ENCODE results near the gene RTP5.
"Not testable (repeated sequence)": the region's sequence is repeated elsewhere in the genome, so short reads cannot be mapped to it uniquely, and the experiment has no call there.

RTP5 gene

GRCh38 chr2:241874277-241874925, 4.9 kb downstream of the RTP5 start:
- H3K9me3 ChIP-seq (ENCODE audit: insufficient read depth, low read depth, low read length), result 0 out of 2 replicates have a peak, but pooled peaks cover 9% of the 10 kb centered on the region
- H3K4me1 ChIP-seq (ENCODE audit: insufficient read depth, low read length), result no peaks in the 10 kb centered on the region
- no peak overlapping the region for H3K9ac ChIP-seq (ENCODE audit: low read depth, low read length)
- no peak overlapping the region for H3K27ac ChIP-seq (ENCODE audit: low read depth, low read length)
- WGBS, result 93% methylated on average over 17 of the region's 17 CpGs
- H3K36me3 ChIP-seq (ENCODE audit: insufficient read depth, low read length), result no peaks in the 10 kb centered on the region
- no peaks in the 10 kb centered on the region for H3K27me3 ChIP-seq (ENCODE audit: insufficient read depth, low read length)
- H3K4me3 ChIP-seq (ENCODE audit: low read length), result no peak overlapping the region

DNA sequence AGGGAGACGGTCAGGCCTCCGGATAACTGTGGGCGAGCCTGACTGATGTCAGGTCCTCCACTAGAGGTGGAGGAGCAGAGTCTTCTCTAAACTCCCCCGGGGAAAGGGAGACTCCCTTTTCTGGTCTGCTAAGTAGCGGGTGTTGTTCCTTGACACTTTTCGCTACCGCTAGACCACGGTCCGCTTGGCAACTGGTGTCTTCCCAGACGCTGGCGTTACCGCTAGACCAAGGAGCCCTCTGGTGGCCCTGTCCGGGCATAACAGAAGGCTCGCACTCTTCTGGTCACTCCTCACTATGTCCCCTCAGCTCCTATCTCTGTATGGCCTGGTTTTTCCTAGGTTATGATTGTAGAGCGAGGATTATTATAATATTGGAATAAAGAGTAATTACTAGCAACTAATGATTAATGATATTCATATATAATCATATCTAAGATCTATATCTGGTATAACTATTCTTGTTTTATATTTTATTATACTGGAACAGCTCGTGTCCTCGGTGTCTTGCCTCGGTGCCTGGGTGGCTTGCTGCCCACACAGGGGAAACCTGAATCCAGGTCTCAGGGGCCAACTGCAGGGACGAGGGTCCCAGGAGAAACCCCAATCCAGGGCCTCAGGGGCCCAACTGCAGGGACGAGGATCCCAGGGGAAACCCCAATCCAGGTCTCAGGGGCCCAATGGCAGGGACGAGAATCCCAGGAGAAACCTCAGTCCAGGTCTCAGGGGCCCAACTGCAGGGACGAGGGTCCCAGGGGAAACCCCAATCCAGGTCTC, 6.4 kb downstream of the RTP5 start:
- H3K4me3 ChIP-seq (ENCODE audit: low read length); H3K27me3 ChIP-seq (ENCODE audit: insufficient read depth, low read length); H3K9ac ChIP-seq (ENCODE audit: low read depth, low read length); H3K36me3 ChIP-seq (ENCODE audit: insufficient read depth, low read length); H3K27ac ChIP-seq (ENCODE audit: low read depth, low read length); H3K9me3 ChIP-seq (ENCODE audit: insufficient read depth, low read depth, low read length); H3K4me1 ChIP-seq (ENCODE audit: insufficient read depth, low read length): not testable (repeated sequence)
- WGBS, result 83% methylated on average over 12 of the region's 22 CpGs

- no peaks in the 10 kb centered on the region for H3K27me3 ChIP-seq (ENCODE audit: insufficient read depth, low read length)
- no peaks in the 10 kb centered on the region for H3K36me3 ChIP-seq (ENCODE audit: insufficient read depth, low read length)
- peaks cover 5% of the 10 kb centered on the region; the same call in 1 of the 2 replicates for H3K4me1 ChIP-seq (ENCODE audit: insufficient read depth, low read length)
- 86% methylated on average over 18 of the region's 18 CpGs for WGBS
- H3K4me3 ChIP-seq (ENCODE audit: low read length), result no peak overlapping the region
- H3K27ac ChIP-seq (ENCODE audit: low read depth, low read length), result no peak overlapping the region
- 0 out of 2 replicates have a peak, but pooled peaks cover 9% of the 10 kb centered on the region for H3K9me3 ChIP-seq (ENCODE audit: insufficient read depth, low read depth, low read length)
- no peak overlapping the region for H3K9ac ChIP-seq (ENCODE audit: low read depth, low read length)
Measured at GRCh38 chr2:241876528-241877196, 7.1 kb downstream of the RTP5 start.

DNA sequence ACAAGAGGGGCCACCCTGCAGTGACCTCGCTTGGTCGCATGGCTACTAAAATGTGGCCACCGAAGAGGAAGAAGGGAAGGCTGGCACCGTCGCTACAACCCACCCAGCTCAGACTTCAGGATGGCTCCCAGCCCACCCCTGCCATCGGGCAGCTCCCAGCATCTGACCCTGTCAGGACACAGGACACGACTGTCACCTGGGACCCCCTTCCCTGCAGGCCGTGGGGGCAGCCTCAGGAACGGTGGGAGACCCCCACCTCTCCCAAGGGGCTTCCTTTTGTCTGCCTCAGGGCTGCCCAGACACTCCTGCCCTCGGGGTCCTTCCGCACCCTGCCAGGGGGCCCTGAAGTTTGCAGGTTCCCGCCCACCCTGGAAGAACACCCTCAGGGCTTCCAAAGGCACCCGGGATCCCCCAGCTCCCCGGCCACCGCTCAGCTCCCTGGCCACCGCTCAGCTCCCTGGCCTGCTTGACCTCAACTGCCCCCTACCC, 7.7 kb downstream of the RTP5 start:
- H3K27me3 ChIP-seq (ENCODE audit: insufficient read depth, low read length), result no peaks in the 10 kb centered on the region
- no peak overlapping the region for H3K9ac ChIP-seq (ENCODE audit: low read depth, low read length)
- H3K27ac ChIP-seq (ENCODE audit: low read depth, low read length), result no peak overlapping the region
- WGBS, result 66% methylated on average over 16 of the region's 16 CpGs
- H3K4me1 ChIP-seq (ENCODE audit: insufficient read depth, low read length), result peaks cover 8% of the 10 kb centered on the region; the same call in 1 of the 2 replicates
- H3K4me3 ChIP-seq (ENCODE audit: low read length), result no peak overlapping the region
- 0 out of 2 replicates have a peak, but pooled peaks cover 9% of the 10 kb centered on the region for H3K9me3 ChIP-seq (ENCODE audit: insufficient read depth, low read depth, low read length)
- H3K36me3 ChIP-seq (ENCODE audit: insufficient read depth, low read length), result no peaks in the 10 kb centered on the region

GRCh38 chr2:241877989-241878970, 8.8 kb downstream of the RTP5 start:
- Histone ChIP-seq H3K27ac (ENCODE audit: low read depth, low read length) (no peak overlapping the region), H3K9ac (ENCODE audit: low read depth, low read length) (no peak overlapping the region), H3K4me3 (ENCODE audit: low read length) (no peak overlapping the region), H3K27me3 (ENCODE audit: insufficient read depth, low read length) (no peaks in the 10 kb centered on the region), H3K36me3 (ENCODE audit: insufficient read depth, low read length) (no peaks in the 10 kb centered on the region), H3K9me3 (ENCODE audit: insufficient read depth, low read depth, low read length) (0 out of 2 replicates have a peak, but pooled peaks cover 9% of the 10 kb centered on the region), H3K4me1 (ENCODE audit: insufficient read depth, low read length) (peaks cover 18% of the 10 kb centered on the region)
- 40% methylated on average over 21 of the region's 27 CpGs for WGBS

DNA sequence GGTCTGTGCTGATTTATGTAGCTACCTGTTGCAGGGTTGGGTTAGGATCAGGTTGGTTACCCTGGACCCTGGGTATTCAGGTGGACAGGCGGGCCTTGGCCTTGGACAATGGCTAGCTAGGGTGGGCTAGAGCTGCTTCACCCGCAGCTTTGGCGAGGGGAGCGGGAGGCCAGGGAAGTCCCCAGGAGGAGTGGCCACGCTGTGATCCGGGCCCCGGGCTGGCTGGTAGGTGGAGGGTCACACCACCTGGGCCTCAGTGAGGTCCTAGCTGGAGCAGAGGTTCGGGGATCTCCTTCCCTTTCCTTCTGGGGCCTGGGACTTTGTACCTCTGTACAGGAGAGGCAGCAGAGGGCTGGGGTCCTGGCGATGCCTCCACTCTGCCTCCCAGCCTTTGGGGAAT, 9.8 kb downstream of the RTP5 start:
- no peak overlapping the region for H3K27ac ChIP-seq (ENCODE audit: low read depth, low read length)
- WGBS, result 87% methylated on average over 9 of the region's 9 CpGs
- H3K36me3 ChIP-seq (ENCODE audit: insufficient read depth, low read length), result no peaks in the 10 kb centered on the region
- H3K9ac ChIP-seq (ENCODE audit: low read depth, low read length), result no peak overlapping the region
- no peaks in the 10 kb centered on the region for H3K27me3 ChIP-seq (ENCODE audit: insufficient read depth, low read length)
- no peak overlapping the region for H3K4me3 ChIP-seq (ENCODE audit: low read length)
- peaks cover 18% of the 10 kb centered on the region for H3K4me1 ChIP-seq (ENCODE audit: insufficient read depth, low read length)
- H3K9me3 ChIP-seq (ENCODE audit: insufficient read depth, low read depth, low read length), result 0 out of 2 replicates have a peak, but pooled peaks cover 4% of the 10 kb centered on the region

DNA sequence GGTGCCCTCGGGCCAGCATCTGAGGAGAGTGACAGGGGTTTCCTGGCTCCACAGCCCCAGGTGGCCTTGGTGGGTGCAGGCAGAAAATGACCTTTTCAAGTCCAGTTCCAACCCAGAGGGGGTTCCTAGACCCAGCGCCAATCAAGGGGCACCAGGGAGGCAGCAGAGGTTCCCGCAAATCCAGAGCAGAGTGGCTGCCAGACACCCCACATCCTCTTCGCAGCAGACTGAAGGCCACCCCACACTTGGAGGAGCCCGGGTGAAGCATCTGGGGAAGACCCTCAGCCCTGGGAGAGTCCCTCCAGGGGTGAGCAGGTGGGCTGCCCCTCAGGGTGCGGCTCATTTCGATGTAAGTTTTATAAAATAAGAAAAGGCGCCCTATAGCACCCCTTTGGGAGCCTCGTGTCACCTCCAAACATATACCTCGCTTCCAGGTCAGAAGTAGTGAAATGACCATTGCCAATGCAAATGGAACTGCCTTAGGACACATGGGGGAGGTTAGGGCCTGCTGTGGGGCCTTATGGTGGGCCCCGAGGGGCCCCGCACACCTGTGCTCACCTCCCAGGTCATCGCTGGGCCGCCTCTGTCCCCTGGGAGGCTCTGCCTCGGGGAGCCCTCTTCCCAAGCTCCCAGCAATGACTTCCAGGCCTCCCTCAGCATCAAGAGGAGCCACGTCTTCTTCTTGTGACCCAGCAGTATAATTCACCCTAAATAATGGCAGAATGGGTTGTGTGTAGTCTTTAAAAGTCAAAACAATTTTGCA, 11.0 kb downstream of the RTP5 start:
- peak overlapping the region; percentile 63 for H3K9ac ChIP-seq (ENCODE audit: low read depth, low read length)
- H3K36me3 ChIP-seq (ENCODE audit: insufficient read depth, low read length), result no peaks in the 10 kb centered on the region
- 88% methylated on average over 15 of the region's 16 CpGs for WGBS
- no peaks in the 10 kb centered on the region for H3K27me3 ChIP-seq (ENCODE audit: insufficient read depth, low read length)
- peak overlapping the region; percentile 78 for H3K27ac ChIP-seq (ENCODE audit: low read depth, low read length)
- peak overlapping the region; percentile 75 for H3K4me3 ChIP-seq (ENCODE audit: low read length)
- peaks cover 18% of the 10 kb centered on the region for H3K4me1 ChIP-seq (ENCODE audit: insufficient read depth, low read length)
- H3K9me3 ChIP-seq (ENCODE audit: insufficient read depth, low read depth, low read length), result no peaks in the 10 kb centered on the region

GRCh38 chr2:241882091-241882625, 12.6 kb downstream of the RTP5 start:
- no peak overlapping the region; the same call in 1 of the 2 replicates for H3K27ac ChIP-seq (ENCODE audit: low read depth, low read length)
- no peaks in the 10 kb centered on the region for H3K36me3 ChIP-seq (ENCODE audit: insufficient read depth, low read length)
- H3K4me3 ChIP-seq (ENCODE audit: low read length), result peak overlapping the region; percentile 42
- H3K4me1 ChIP-seq (ENCODE audit: insufficient read depth, low read length), result peaks cover 18% of the 10 kb centered on the region
- no peaks in the 10 kb centered on the region for H3K9me3 ChIP-seq (ENCODE audit: insufficient read depth, low read depth, low read length)
- H3K9ac ChIP-seq (ENCODE audit: low read depth, low read length), result no peak overlapping the region; the same call in 1 of the 2 replicates
- 59% methylated on average over 23 of the region's 23 CpGs for WGBS
- no peaks in the 10 kb centered on the region for H3K27me3 ChIP-seq (ENCODE audit: insufficient read depth, low read length)

DNA sequence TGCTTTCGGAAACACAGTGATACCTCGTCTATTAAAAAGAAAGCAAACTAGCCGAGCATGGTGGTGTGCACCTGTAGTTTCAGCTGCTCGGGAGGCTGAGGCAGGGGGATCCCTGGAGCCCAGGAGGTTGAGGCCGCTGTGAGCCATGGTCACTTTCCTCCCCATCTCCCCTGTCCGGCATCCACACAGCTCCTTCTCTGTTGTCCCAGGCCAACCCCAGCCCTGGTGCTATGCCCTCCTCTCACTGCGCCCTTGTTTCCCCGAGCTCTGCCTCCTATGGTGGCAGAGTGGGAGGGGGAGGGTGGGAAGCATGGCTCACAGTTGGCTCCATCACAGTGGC, 15.4 kb downstream of the RTP5 start:
- Histone ChIP-seq H3K9ac (ENCODE audit: low read depth, low read length) (no peak overlapping the region), H3K27me3 (ENCODE audit: insufficient read depth, low read length) (no peaks in the 10 kb centered on the region), H3K9me3 (ENCODE audit: insufficient read depth, low read depth, low read length) (no peaks in the 10 kb centered on the region), H3K4me1 (ENCODE audit: insufficient read depth, low read length) (peaks cover 18% of the 10 kb centered on the region), H3K27ac (ENCODE audit: low read depth, low read length) (no peak overlapping the region), H3K4me3 (ENCODE audit: low read length) (no peak overlapping the region), H3K36me3 (ENCODE audit: insufficient read depth, low read length) (no peaks in the 10 kb centered on the region)
- 93% methylated on average over 8 of the region's 8 CpGs for WGBS
